Measurements from ENCODE around the gene MAD2L1.

- TF ChIP-seq GATA2 (IDR thresholded peaks at IDR 0.05; ENCODE audit: low read depth, low read length), result no peak
- TF ChIP-seq GATA3 (IDR thresholded peaks at IDR 0.05; ENCODE audit: low read depth, low read length), result no peak
These were observed 29.2 kb downstream of the MAD2L1 start for GRCh38 chr4:120037411-120037810.
